ENCODE data around the gene RAB8B.
"Not testable (repeated sequence)": the region's sequence is repeated elsewhere in the genome, so short reads cannot be mapped to it uniquely, and the experiment has no call there.

Gene RAB8B

DNA sequence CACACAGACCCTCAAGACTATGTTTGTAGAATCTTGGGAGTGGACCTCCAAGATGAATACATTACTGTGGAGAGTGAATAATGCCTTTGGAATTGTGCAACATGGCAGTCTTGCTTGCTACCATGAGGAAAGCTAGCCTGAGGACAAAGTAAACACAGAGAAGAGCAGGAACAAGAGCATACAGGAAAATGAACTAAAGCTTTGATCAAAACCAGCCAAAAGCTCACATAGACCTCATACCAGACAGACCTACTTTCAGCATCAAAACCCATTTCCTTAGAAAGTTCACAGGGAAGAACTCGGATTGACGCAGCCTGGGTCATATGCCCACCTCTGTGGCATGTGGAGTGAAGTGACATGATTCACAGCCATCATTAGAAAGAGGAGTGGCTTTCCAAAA is 3.3 kb upstream of the RAB8B start:
- DNase-seq, result no peak

- DNase-seq, result no peak
Measured at GRCh38 chr15:63187589-63188226, 1.7 kb upstream of the RAB8B start.

DNA sequence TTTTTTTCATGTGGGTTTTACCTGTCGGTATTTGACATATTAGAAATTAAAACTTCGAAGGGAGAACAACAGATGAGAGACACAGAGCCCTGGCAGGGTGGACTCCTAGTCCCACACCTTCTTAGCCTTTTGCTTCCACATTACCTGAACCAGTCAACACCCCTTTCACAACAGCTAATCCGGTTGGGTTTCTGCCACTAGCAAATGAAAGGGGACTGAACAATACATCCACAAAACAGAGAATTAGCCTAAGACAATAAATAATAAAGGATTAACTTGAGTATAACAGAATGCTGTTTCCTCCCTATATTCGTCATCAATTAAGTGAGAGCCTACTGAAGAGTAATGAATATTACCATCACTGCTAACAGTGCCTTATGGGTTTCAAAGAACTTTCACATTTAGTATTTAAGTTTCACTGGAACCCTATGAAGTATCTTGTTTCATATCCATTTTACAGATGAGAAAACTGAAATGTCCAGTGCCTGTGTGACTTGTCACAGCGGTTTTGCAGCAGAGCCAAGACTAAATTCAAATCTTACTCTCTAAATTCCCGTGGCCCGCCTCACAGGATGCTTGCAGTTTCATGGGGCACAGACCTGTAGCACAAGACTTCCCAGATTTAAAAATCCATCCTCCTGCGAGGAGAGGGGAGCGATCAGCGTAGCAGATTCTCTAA is 1.0 kb upstream of the RAB8B start:
- DNase-seq, result no peak

DNA sequence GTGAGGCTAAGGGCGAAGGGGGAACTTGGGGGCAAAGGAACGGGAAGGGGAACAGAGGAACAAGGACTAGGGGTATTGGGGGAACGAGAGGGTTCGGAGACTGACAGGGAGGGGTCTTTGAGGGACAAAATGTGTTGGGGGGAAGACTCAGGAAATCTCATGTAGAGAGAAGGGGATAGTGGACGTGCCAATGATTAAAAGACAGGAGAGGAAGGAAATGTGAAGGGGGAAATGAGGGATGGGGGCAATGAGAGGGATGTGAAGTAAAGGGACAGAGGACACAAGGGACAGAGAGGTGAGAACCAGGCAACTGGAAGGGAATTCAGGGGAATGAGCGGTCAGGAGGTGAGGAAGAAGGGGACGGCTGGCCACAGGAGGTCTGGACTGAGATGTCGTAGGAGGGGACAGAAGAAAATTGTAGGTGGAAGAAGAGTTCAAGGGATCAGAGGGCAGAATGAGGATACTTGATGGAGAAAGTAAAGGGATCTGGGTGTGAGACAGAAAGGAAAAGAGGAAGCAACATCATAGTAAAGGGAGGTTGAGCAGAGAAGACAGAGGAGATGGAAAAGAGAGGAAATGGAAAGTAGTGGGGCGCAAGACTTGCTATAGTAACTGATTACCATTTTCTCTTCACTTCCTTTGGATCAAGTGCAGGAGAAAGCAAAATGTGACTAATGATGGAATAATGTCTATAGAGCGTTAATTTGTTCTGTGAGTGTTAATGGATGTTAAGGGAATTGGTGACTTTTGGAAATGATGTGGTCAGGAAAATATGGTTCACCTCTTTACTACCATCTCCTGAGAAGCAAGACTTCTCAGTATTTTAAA is 749 bp downstream of the RAB8B start:
- no peak for DNase-seq

DNA sequence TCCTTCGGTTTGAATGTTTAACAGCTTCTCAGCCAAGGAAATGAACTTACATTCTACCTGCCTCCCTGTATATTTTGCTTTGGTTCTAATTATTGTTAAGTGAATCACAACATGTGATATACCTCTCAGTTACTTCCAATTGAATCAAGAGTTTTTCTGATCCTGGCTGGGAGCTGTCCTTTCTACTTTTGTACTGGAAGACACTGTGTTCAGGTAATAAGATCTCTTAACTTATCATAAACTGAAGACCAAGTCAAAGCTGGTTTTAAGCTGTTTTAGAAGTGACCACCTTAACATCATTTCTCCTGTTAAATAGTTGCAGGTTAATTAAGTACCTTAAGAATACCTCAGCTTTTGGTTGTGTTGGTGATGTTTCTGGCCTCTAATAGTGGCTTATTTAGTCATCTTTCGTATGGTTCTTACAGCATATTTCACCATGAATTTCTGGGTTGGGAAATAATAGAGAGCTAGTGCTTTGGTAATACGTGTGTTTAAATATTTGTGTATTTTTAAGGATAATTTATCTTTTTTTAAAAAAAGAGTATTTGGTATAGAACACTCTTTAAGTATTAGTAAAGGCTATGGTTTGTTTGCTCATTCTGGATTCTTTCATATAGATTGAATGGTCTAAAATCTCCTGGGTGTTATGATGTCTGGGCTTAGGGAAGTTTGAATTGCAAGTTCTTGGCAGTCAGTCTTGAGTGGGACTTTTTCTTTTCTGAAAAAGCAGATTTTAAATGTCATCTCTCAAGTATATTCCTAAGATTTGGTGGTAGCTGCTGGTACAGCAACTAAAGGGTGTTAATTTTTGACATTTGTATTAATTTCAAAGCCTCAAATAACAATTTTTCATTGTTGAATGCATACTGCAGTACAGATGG is 1.6 kb downstream of the RAB8B start:
- no peak for DNase-seq

DNA sequence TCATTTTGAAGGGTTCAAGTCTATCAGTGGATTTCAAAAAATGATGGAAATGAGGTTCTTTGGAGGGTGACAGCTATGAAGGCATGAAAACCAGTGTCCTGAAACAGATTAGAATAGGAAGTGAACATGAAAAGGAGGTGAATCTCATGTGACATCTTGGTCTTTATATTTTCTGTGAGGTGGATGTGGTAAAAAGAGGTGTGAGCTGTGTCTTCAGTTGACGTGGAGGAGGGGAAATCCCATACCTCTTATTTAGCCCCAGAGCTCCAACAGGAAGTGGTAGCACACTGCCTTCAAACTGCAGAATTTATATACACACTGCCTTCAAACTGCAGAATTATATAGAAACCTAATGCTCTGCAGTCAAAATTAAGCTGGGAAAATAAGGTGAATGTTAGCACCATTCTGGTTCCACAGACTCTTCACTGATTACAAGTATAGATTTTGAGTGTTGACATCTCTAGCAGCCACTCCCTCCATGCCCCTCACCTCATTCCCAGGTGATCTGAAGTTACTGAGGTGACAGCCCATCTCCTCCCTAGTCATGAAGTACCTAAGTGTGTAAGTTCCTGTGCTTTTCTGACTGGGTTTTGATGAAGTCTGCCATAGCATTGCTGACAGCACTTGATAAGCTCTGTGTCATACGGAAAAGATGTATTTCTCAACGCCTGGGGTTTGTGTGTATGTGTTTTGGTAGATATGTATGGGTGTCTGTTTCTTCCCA is 2.7 kb downstream of the RAB8B start:
- no peak for DNase-seq

DNA sequence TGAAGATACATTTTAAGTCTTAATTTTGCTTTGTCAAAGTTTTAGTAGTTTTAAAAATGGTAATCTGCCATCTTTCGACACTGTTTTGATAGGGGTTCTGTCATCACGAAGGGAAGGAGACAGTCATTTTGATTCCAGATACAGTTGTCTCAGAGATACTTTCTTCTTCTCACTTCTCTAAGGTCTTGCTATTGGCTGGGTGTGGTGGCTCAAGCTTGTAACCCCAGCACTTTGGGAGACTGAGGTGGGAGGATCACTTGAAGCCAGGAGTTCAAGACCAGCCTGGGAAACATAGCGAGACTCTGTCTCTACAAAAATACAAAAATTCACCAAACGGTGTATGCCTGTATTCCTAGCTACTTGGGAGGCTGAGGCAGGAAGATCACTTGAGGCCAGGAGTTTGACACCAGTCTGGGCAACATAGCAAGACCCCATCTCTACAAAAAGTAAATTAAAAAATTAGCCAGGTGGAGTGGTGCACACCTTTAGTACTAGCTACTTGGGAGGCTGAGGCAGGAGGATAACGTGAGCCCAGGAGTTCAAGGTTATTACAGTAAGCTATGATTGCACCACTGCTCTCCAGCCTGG is 3.3 kb downstream of the RAB8B start:
- DNase-seq, result no peak

DNA sequence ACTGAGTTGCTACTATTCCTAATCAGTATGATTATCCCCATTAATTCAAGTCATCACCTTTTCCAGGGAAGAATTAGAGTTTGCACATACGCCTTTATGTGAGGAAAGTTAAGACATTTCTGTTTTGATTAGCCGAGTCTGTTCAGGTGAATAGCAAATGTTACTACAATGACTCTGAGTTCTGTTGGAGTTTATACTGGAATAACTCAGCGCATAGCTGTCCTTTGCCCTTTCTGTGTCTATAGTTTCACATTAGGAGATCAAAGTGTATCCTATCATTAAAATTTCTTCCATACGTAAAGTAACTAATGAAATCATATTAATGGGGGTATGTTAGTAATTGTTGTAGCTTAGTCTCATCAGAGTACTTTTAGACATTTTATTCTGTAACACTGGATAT is 4.9 kb downstream of the RAB8B start:
- no peak for DNase-seq

- no peak for DNase-seq
Measured at GRCh38 chr15:63194880-63195568, 5.6 kb downstream of the RAB8B start.

DNA sequence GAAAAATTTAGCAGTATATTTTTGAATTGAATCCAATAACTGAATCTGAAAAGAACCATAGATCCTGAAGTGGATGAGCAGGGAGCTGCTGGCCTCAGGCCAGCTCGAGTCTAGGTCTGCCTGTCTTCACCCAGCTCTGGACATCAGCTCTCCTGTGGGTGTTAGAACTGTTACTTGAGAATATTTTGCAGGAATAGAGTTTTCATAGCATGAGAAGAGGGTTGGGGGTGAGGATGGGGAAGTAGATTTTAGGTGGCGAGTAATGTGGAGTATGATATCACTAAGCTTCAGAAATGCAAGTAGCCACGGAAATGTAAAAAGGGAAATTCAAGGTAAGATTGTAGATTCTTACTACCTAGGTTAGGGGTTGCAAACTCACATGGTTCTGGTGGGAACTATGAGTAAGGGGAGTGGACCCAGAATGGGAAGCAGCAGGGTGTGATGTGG is 6.2 kb downstream of the RAB8B start:
- DNase-seq, result no peak

DNA sequence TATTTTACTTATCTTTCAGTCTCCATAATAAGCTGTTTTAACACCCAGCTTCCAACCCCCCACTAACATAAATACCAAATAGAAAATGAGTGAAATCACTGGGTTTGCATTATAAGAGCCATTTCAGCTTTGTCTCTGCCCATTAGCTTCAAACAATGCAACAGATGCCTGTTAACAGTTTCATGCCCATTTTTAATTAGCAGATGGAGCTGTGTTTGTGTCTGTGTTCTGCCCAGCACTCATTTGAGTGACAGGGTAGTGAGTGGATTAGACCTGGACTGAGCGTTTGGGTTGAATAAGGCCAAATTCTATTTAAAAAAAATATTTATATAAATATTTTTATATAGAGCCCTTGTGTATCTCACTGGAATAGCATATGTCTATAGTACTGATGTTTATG is 7.4 kb downstream of the RAB8B start:
- no peak for DNase-seq

DNA sequence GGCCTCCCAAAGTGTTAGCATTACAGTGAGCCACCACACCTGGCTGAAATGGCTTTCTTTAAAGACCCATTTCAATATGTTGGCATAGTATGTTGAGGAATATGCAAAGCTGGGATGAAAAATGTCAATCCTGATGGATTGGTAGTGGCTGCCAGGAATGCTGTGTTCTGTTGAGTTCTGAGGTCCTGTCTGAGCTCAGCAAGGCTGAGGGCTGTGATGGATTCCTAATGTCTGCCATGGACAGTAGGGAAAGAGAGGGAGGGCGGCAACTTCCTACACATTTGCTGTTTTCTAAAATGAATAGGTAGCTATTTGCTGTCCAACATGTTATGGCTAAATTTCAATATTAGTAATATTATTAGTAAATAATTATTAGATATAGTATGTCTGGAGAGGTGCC is 8.2 kb downstream of the RAB8B start:
- DNase-seq, result no peak

GRCh38 chr15:63198371-63199250 is 9.2 kb downstream of the RAB8B start:
- DNase-seq, result no peak

DNA sequence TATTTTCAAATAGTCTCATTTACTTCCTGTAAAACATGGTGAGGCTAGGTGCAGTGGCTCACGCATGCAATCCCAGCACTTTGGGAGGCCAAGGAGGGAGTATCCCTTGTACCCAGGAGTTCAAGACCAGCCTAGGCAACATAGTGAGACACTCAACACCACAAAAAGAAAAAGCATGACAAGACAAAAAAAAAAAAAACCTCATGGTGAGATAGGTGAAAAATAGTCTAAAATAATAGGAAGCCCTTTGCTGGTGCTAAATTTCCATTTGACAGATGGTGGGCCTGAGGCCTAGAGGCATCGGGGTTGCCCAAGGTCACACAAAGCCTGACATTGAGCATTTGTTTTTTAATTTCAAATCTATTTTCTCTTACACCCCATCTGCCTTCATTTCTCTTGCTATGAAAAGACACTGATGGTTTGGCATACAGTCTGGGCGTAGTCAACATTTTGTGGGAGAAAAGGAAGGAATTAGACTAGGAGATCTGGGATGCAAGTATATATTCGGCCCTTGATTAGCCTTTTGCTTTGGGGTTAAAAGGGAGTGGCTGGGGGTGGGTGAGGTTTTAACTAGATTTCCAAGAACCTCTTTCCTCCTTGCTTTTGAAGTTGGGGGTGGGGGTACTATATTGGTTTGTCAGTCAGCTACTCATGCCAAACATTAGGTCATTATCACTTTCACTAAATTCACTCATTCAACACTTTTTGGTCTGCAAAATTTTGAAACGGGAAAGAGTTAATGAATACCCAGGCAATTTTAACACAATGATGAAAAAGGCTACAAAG is 11.3 kb downstream of the RAB8B start:
- DNase-seq, result no peak

- no peak for DNase-seq
Measured at GRCh38 chr15:63202861-63203260, 13.5 kb downstream of the RAB8B start.

DNA sequence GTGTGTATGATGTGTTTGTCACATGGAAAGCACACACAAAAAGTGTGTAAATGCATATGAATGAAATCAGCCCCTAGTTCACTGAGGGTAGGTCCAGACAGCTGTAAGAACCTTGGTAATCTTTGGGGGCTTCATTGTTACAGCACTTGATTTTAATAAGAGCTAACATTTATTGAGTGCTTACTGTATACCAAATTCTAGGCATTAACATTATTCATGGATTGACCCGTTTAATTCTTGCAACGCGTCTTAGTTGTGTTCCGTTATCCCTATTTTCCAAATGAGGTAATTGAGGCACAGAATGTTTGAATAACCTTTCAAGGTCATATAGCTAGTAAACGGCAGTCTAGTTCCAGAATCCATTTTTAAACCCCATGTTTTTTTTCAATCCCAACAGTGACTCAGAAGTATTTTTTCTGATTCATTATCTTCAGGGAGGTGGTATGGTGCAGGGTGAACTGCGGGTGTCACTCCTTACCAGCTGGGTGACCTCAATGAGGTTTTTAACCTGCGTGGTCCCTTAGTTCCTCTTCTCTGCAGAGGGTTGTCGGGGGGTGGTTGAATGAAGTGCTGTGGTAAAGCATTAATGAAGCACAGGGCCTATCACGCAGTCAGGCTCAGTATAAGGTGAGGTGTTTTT is 14.2 kb downstream of the RAB8B start:
- DNase-seq, result no peak

DNA sequence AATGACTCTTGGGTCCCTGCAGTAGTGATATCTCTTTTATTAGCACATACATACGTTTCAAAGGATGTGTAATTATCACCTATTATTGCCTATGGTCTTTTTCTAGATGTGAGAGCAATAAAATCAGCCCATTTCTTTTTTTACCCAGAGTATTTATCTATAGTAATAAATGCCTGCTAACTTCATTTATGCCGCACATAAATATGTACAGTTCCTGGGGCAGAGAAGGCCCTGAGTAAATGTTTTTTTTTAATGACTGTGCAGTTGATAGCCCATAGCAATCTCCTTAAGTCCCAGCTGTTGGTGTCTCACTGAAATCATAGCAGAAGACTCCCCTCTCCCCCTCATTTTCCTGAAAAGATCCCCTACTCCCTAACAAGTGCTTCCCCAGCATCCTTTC is 16.7 kb downstream of the RAB8B start:
- DNase-seq, result no peak

GRCh38 chr15:63208824-63209223 is 19.4 kb downstream of the RAB8B start:
- DNase-seq, result not testable (repeated sequence)

Measured in DMS79 (cell line).